GM12891 (cell line): ENCODE results near the gene HSP90AB1.

ENCODE experiments used
- DNase-seq: peaks from one replicate; pipeline ENCODE4 v3.0.0; 2011; ENCODE audit warnings: low spot score; ENCODE audit not compliant: insufficient read length
- FAIRE-seq: peaks from 2 replicates; lab custom pipeline; 2011; peaks lifted over from hg19 to GRCh38; lab: Jason Lieb, UNC
- PAX5 ChIP-seq: IDR thresholded peaks from 2 replicates; pipeline ENCODE4 v1.6.1; 2011; ENCODE audit warnings: low read length, moderate library complexity, mild to moderate bottlenecking; ENCODE audit not compliant: insufficient read depth, severe bottlenecking
- POLR2A ChIP-seq: IDR thresholded peaks from 2 replicates; pipeline ENCODE4 v1.6.1; 2011; ENCODE audit warnings: low read depth, low read length, control low read depth
- POLR2AphosphoS5 ChIP-seq: IDR thresholded peaks from 2 replicates; pipeline ENCODE4 v1.6.1; 2011; ENCODE audit warnings: low read depth, low read length, control low read depth
- POU2F2 ChIP-seq: IDR thresholded peaks from 2 replicates; pipeline ENCODE4 v1.6.1; 2011; ENCODE audit warnings: low read depth, mild to moderate bottlenecking, control low read depth, low read length, moderate library complexity
- SPI1 ChIP-seq: IDR thresholded peaks from 2 replicates; pipeline ENCODE4 v1.6.1; 2011; ENCODE audit warnings: low read depth, low read length, control low read depth
- TAF1 ChIP-seq: IDR thresholded peaks from 2 replicates; pipeline ENCODE4 v1.6.1; 2011; ENCODE audit warnings: low read depth, low read length, control low read depth

The HSP90AB1 gene

GRCh38 chr6:44255105-44255808 is 8.4 kb downstream of the HSP90AB1 start:
- peak; percentile 98 for TF ChIP-seq POLR2AphosphoS5
- peak; percentile 54; the same call in 1 of the 2 replicates for TF ChIP-seq POU2F2
- peak; percentile 69 for TF ChIP-seq POLR2A
- TF ChIP-seq TAF1: 0 out of 2 replicates have a peak, but pooled peaks have one; percentile 4
- no peak for TF ChIP-seq SPI1
- no peak for TF ChIP-seq PAX5
- FAIRE-seq: no peak
- DNase-seq: no peak

DNA sequence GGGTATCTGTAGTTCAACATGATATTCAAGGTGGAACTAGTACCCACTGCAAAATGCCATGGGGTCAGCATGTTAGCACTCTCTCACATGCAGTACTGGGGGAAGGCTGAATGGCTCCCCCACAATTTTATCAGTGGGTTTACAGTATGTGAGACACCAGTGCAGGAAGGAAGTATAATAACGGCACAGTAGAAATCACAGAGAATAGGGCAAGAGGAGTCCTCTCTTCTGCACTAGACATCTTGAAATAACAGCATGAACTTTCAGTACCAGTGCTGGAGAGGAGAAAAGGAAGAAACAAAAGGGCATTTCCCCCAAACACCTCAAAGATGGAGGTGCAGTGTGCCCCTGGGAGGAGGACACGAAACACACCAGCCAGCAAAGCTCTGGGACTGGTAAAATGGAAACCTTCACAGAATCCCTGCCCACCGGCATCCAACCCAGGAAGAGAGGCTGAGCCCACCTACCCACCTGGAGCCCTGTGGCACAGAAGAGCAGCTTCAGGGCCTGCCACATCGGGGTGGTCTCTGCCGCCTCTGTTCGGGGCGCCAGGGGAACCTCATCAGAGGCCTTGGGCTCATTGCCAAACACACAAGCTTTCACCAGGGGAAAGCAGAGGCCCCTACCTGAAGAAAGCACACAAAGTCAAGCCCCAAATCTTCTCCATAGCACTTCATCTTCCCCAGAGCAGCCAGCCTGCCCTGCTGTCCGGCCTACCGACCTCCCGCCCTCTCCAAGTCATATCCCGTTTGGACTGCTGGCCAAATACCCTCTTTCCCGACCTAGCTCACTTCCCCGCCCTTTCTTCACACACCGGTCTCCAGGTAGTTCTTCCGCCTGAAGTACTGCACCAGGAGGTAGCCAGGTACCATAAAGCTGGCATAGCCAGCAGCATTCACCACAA is 9.2 kb downstream of the HSP90AB1 start:
- no peak for DNase-seq
- TF ChIP-seq SPI1 (no peak), POLR2AphosphoS5 (peak; percentile 27; the same call in 1 of the 2 replicates)
- FAIRE-seq: peak; percentile 51

- TF ChIP-seq PAX5 (no peak), POLR2A (no peak), SPI1 (no peak), POU2F2 (no peak), POLR2AphosphoS5 (no peak), TAF1 (no peak)
- DNase-seq: no peak
- no peak for FAIRE-seq
Measured at GRCh38 chr6:44256775-44257024, 9.8 kb downstream of the HSP90AB1 start.

GRCh38 chr6:44257025-44257752 is 10.3 kb downstream of the HSP90AB1 start, which contains the start of gene SLC35B2:
Gene SLC35B2 (minus strand): TSS chr6:44257528. CDS start chr6:44257410, 118 bp downstream.
- DNase-seq: no peak
- FAIRE-seq: peak; percentile 84
- TF ChIP-seq SPI1 (peak; percentile 29; the same call in 1 of the 2 replicates), TAF1 (peak; percentile 44), PAX5 (peak; percentile 23), POU2F2 (0 out of 2 replicates have a peak, but pooled peaks have one; percentile 49), POLR2AphosphoS5 (peak; percentile 36), POLR2A (no peak)

GRCh38 chr6:44257753-44258324 is 10.9 kb downstream of the HSP90AB1 start:
- FAIRE-seq: peak; percentile 9
- TF ChIP-seq POU2F2: peak; percentile 13; the same call in 1 of the 2 replicates
- TF ChIP-seq POLR2AphosphoS5: peak; percentile 79; the same call in 1 of the 2 replicates
- no peak for TF ChIP-seq TAF1
- peak; percentile 98 for TF ChIP-seq SPI1
- peak; percentile 80 for TF ChIP-seq POLR2A
- TF ChIP-seq PAX5: no peak
- DNase-seq: no peak

- DNase-seq (no peak), FAIRE-seq (peak; percentile 16)
- TF ChIP-seq SPI1: no peak
- no peak for TF ChIP-seq PAX5
- 0 out of 2 replicates have a peak, but pooled peaks have one; percentile 36 for TF ChIP-seq TAF1
- peak; percentile 55; the same call in 1 of the 2 replicates for TF ChIP-seq POU2F2
- TF ChIP-seq POLR2AphosphoS5: no peak; the same call in 1 of the 2 replicates
- TF ChIP-seq POLR2A: no peak
Measured at GRCh38 chr6:44258325-44258863, 11.5 kb downstream of the HSP90AB1 start.

DNA sequence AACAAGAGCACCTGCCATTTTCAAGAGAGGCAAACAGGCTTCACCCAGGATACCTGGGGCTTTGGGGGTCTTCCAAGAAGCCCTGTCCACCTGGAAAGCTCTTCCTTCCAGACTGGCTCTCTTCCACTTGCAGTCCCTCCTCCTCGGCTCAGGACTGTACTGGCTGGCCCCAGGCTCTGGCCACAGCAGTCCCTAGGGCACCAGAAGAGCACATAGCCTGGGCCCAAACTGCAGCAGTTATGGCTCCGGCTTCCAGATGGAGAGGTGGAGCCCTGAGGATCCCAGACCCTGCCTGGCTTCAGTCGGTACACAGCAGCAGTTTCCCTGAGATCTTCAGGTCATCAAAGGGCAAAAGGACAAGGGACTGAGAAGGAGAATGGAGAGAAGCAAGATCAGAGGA is 12.0 kb downstream of the HSP90AB1 start:
- FAIRE-seq (no peak), DNase-seq (no peak)
- TF ChIP-seq POLR2AphosphoS5 (no peak), POU2F2 (no peak), TAF1 (no peak), SPI1 (no peak), POLR2A (no peak), PAX5 (no peak)

DNA sequence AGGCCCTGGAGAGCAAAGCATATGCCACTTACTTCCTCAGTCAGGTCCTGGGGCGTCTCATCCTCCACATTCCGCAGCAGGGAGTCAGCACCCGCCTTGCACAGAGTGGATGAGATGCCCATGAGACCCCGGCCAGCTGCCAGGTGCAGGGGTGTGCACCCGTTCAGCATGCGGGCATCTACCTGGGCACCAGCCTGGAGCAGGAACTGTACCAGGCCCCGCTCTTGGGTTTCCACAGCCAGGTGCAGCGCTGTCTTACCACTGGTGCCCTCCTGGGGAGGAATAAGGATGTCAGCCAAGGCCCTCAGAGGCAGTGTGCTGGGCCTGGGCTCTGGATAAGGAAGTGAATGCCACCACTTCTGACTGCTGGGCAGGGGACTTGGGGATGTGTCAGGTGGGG is 13.1 kb downstream of the HSP90AB1 start:
- DNase-seq (no peak), FAIRE-seq (no peak)
- TF ChIP-seq PAX5: no peak
- peak; percentile 47; the same call in 1 of the 2 replicates for TF ChIP-seq SPI1
